ENCODE results near the gene STK10.
A peak's percentile ranks its signal among the peaks of the same experiment; 100 is the strongest.

The STK10 gene

GRCh38 chr5:172115541-172115982 is 72.5 kb downstream of the STK10 start:
- no peak for DNase-seq (ENCODE audit: low spot score)
- no peak for TF ChIP-seq CTCF (conservative IDR thresholded peaks at IDR 0.05; ENCODE audit: low read depth)
- CTCF ChIA-PET, result interaction anchor here (0.5 to 1.3 kb wide), 5 partner anchors 11 to 564 kb away, joined by 3 to 4 read pairs (median 3); partner anchors contain the start of gene STK10
- POLR2A ChIA-PET (ENCODE audit: low non-redundant PET), result no interaction called here
- no peak overlapping the region; the same call in 1 of the 2 replicates for H3K27ac ChIP-seq

- CTCF ChIA-PET, result interaction anchor here (0.5 to 1.3 kb wide), 4 partner anchors 72 to 565 kb away, joined by 3 to 4 read pairs (median 3); partner anchors contain the start of gene STK10
- TF ChIP-seq CTCF (conservative IDR thresholded peaks at IDR 0.05; ENCODE audit: low read depth), result no peak
- POLR2A ChIA-PET (ENCODE audit: low non-redundant PET), result no interaction called here
- no peak for DNase-seq (ENCODE audit: low spot score)
- no peak overlapping the region for H3K27ac ChIP-seq
These were observed 73.1 kb downstream of the STK10 start for GRCh38 chr5:172114875-172115422.

- H3K27ac ChIP-seq, result peak overlapping the region; percentile 48
- DNase-seq (ENCODE audit: low spot score), result no peak
- CTCF ChIA-PET, result no interaction called here
These were observed 75.0 kb downstream of the STK10 start for GRCh38 chr5:172113036-172113435.

GRCh38 chr5:172111852-172112225 is 76.2 kb downstream of the STK10 start:
- CTCF ChIA-PET, result no interaction called here
- no peak for DNase-seq (ENCODE audit: low spot score)
- no peak for TF ChIP-seq CTCF (conservative IDR thresholded peaks at IDR 0.05; ENCODE audit: low read depth)

More at GRCh38 chr5:172113036-172113435, 75.0 kb downstream of the STK10 start:
- POLR2A ChIA-PET (ENCODE audit: low non-redundant PET), result no interaction called here
- no peak for TF ChIP-seq CTCF (conservative IDR thresholded peaks at IDR 0.05; ENCODE audit: low read depth)

GRCh38 chr5:172110921-172111851 is 76.8 kb downstream of the STK10 start:
- ChIA-PET POLR2A (ENCODE audit: low non-redundant PET) (no interaction called here), CTCF (interaction anchor here (1.0 to 1.6 kb wide), 3 partner anchors 52 to 182 kb away, joined by 3 to 7 read pairs (median 7); no protein-coding TSS in a partner anchor)
- TF ChIP-seq CTCF (conservative IDR thresholded peaks at IDR 0.05; ENCODE audit: low read depth), result no peak
- peak; percentile 55 for DNase-seq (ENCODE audit: low spot score)
- H3K27ac ChIP-seq, result peak overlapping the region; percentile 79

More at GRCh38 chr5:172111852-172112225, 76.2 kb downstream of the STK10 start:
- POLR2A ChIA-PET (ENCODE audit: low non-redundant PET), result interaction anchor here (0.6 kb wide), 1 partner anchor 76 kb away, joined by 7 read pairs; the partner anchor contains the start of gene STK10
- no peak overlapping the region; the same call in 1 of the 2 replicates for H3K27ac ChIP-seq

GRCh38 chr5:172110260-172110815 is 77.7 kb downstream of the STK10 start:
- H3K27ac ChIP-seq, result peak overlapping the region; percentile 79

More at GRCh38 chr5:172110260-172110815, 77.7 kb downstream of the STK10 start:
- ChIA-PET CTCF (interaction anchor here (1.0 to 1.6 kb wide), 3 partner anchors 51 to 183 kb away, joined by 3 to 7 read pairs (median 7); no protein-coding TSS in a partner anchor), POLR2A (ENCODE audit: low non-redundant PET) (interaction anchor here (0.6 kb wide), 1 partner anchor 85 kb away, joined by 3 read pairs; no protein-coding TSS in a partner anchor)
- no peak for TF ChIP-seq CTCF (conservative IDR thresholded peaks at IDR 0.05; ENCODE audit: low read depth)
- no peak for DNase-seq (ENCODE audit: low spot score)
